KOPT-K1 (cell line): ENCODE measurements around the gene USP17L18.
"Not testable (repeated sequence)": the region's sequence is repeated elsewhere in the genome, so short reads cannot be mapped to it uniquely, and the experiment has no call there.

ENCODE experiments used
- H3K27ac ChIP-seq: fragments of 200-600 bp; sonication (generic); 2 replicates; pipeline ENCODE4 v1.5.1; 2016; ENCODE audit warnings: antibody characterized with exemption, mild to moderate bottlenecking, low read depth, low read length; ENCODE audit not compliant: poor library complexity, severe bottlenecking
- H3K36me3 ChIP-seq: fragments of 200-600 bp; sonication (generic); 2 replicates; pipeline ENCODE4 v1.5.1; 2017; ENCODE audit warnings: antibody characterized with exemption, mild to moderate bottlenecking, low read length, moderate library complexity; ENCODE audit not compliant: insufficient read depth
- H3K9me3 ChIP-seq: fragments of 200-600 bp; sonication (generic); 2 replicates; pipeline ENCODE4 v1.5.1; 2017; ENCODE audit warnings: antibody characterized with exemption, low read length, mild to moderate bottlenecking; ENCODE audit not compliant: insufficient read depth, poor library complexity, severe bottlenecking

The USP17L18 gene

DNA sequence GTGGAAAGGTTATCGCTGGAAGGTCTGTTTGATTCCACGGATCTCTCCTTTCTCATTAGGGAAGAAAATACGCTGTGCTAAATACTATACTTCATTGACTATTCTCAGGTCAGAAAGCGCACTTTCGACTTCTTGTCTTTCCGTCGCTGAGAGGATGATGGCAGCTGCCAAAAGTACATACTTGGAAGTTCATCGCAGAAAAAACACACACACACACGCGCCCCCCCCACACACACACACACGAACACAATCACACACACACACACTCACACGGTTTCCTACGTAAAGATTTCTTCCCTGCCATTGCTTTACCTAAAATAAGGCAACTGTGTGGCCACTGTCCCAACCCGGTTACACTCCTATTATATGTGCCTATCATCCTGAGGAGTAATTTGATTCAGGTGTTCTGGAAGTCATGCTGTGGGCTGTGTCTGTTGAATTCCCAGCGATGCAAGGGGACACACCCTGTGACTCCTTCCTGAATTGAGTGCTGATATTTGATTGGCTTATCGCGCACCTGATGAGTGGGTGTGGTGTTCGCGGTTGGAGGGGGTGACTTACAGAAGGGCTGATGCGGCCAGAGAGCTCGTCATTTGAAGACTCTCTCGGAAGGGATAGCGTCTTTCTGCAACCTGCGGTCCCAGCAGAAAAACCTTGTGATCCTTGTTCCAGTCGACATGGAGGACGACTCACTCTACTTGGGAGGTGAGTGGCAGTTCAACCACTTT, at the start of gene USP17L18:
TSS of gene USP17L18 (plus strand) at position 678 of the 728 bp plus-strand sequence. CDS start at position 678, 0 bp downstream.
- H3K27ac ChIP-seq, H3K9me3 ChIP-seq, H3K36me3 ChIP-seq: not testable (repeated sequence)

- not testable (repeated sequence) for H3K9me3 ChIP-seq, H3K36me3 ChIP-seq, H3K27ac ChIP-seq
These were observed 38.1 kb upstream of the USP17L18 start, which contains the start of gene USP17L10 for GRCh38 chr4:9210357-9210756. Gene USP17L10, plus strand, starts transcription at chr4:9210657. Its CDS starts 0 bp downstream, at chr4:9210657.

GRCh38 chr4:9214701-9215100, 33.7 kb upstream of the USP17L18 start:
- H3K27ac ChIP-seq, H3K36me3 ChIP-seq, H3K9me3 ChIP-seq: not testable (repeated sequence)

GRCh38 chr4:9215105-9215504, 33.3 kb upstream of the USP17L18 start, which contains the start of gene USP17L11:
Gene USP17L11, plus strand, starts transcription at chr4:9215405. Its CDS starts 0 bp downstream, at chr4:9215405.
- H3K36me3 ChIP-seq, H3K27ac ChIP-seq, H3K9me3 ChIP-seq: not testable (repeated sequence)

GRCh38 chr4:9219852-9220251, 28.6 kb upstream of the USP17L18 start, which contains the start of gene USP17L12:
Gene USP17L12, plus strand, starts transcription at chr4:9220152. Its CDS starts 0 bp downstream, at chr4:9220152.
- H3K9me3 ChIP-seq, H3K36me3 ChIP-seq, H3K27ac ChIP-seq: not testable (repeated sequence)

- H3K27ac ChIP-seq, H3K36me3 ChIP-seq, H3K9me3 ChIP-seq: not testable (repeated sequence)
These were observed 23.8 kb upstream of the USP17L18 start, which contains the start of gene USP17L13 for GRCh38 chr4:9224596-9224995. Gene USP17L13, plus strand, starts transcription at chr4:9224896. Its CDS starts 0 bp downstream, at chr4:9224896.

DNA sequence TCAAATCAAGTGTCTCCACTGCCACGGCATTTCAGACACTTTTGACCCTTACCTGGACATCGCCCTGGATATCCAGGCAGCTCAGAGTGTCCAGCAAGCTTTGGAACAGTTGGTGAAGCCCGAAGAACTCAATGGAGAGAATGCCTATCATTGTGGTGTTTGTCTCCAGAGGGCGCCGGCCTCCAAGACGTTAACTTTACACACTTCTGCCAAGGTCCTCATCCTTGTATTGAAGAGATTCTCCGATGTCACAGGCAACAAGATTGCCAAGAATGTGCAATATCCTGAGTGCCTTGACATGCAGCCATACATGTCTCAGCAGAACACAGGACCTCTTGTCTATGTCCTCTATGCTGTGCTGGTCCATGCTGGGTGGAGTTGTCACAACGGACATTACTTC, 18.2 kb upstream of the USP17L18 start:
- H3K27ac ChIP-seq, H3K36me3 ChIP-seq, H3K9me3 ChIP-seq: not testable (repeated sequence)

- not testable (repeated sequence) for H3K9me3 ChIP-seq, H3K27ac ChIP-seq, H3K36me3 ChIP-seq
These were observed 14.3 kb upstream of the USP17L18 start, which contains the start of gene USP17L15 for GRCh38 chr4:9234085-9234484. Gene USP17L15, plus strand, starts transcription at chr4:9234385. Its CDS starts 0 bp downstream, at chr4:9234385.

- H3K36me3 ChIP-seq, H3K27ac ChIP-seq, H3K9me3 ChIP-seq: not testable (repeated sequence)
These were observed 10.0 kb upstream of the USP17L18 start for GRCh38 chr4:9238461-9238860.

- H3K27ac ChIP-seq, H3K9me3 ChIP-seq, H3K36me3 ChIP-seq: not testable (repeated sequence)
These were observed 4.9 kb upstream of the USP17L18 start, which contains the start of gene USP17L17 for GRCh38 chr4:9243579-9243978. Gene USP17L17, plus strand, starts transcription at chr4:9243879. Its CDS starts 0 bp downstream, at chr4:9243879.

- H3K9me3 ChIP-seq, H3K27ac ChIP-seq, H3K36me3 ChIP-seq: not testable (repeated sequence)
These were observed 4.6 kb downstream of the USP17L18 start, which contains the start of gene USP17L19 for GRCh38 chr4:9253078-9253477. Gene USP17L19, plus strand, starts transcription at chr4:9253378. Its CDS starts 0 bp downstream, at chr4:9253378.

DNA sequence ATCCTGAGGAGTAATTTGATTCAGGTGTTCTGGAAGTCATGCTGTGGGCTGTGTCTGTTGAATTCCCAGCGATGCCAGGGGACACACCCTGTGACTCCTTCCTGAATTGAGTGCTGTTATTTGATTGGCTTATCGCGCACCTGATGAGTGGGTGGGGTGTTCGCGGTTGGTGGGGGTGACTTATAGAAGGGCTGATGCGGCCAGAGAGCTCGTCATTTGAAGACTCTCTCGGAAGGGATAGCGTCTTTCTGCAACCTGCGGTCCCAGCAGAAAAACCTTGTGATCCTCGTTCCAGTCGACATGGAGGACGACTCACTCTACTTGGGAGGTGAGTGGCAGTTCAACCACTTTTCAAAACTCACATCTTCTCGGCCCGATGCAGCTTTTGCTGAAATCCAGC, 9.4 kb downstream of the USP17L18 start, which contains the start of gene USP17L20:
TSS of gene USP17L20 (plus strand) at position 301 of the 400 bp plus-strand sequence. CDS start at position 301, 0 bp downstream.
- H3K27ac ChIP-seq, H3K9me3 ChIP-seq, H3K36me3 ChIP-seq: not testable (repeated sequence)

- not testable (repeated sequence) for H3K9me3 ChIP-seq
These were observed 14.1 kb downstream of the USP17L18 start, which contains the start of gene USP17L21 for GRCh38 chr4:9262572-9262971. Gene USP17L21, plus strand, starts transcription at chr4:9262872. Its CDS starts 0 bp downstream, at chr4:9262872.

DNA sequence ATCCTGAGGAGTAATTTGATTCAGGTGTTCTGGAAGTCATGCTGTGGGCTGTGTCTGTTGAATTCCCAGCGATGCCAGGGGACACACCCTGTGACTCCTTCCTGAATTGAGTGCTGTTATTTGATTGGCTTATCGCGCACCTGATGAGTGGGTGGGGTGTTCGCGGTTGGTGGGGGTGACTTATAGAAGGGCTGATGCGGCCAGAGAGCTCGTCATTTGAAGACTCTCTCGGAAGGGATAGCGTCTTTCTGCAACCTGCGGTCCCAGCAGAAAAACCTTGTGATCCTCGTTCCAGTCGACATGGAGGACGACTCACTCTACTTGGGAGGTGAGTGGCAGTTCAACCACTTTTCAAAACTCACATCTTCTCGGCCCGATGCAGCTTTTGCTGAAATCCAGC, 18.9 kb downstream of the USP17L18 start, which contains the start of gene USP17L22:
TSS of gene USP17L22 (plus strand) at position 301 of the 400 bp plus-strand sequence. CDS start at position 301, 0 bp downstream.
- not testable (repeated sequence) for H3K36me3 ChIP-seq, H3K9me3 ChIP-seq, H3K27ac ChIP-seq

More at GRCh38 chr4:9262572-9262971, 14.1 kb downstream of the USP17L18 start, which contains the start of gene USP17L21:
- not testable (repeated sequence) for H3K27ac ChIP-seq, H3K36me3 ChIP-seq

- not testable (repeated sequence) for H3K9me3 ChIP-seq, H3K27ac ChIP-seq, H3K36me3 ChIP-seq
These were observed 23.3 kb downstream of the USP17L18 start for GRCh38 chr4:9271719-9272118.
